GDM1 (cell line): ENCODE measurements around the gene NUDT15.
A peak's percentile ranks its signal among the peaks of the same experiment; 100 is the strongest.
"Not testable (repeated sequence)": the region's sequence is repeated elsewhere in the genome, so short reads cannot be mapped to it uniquely, and the experiment has no call there.

ENCODE experiments used
- DNase-seq: peaks from one replicate; lab custom pipeline; 2025; lab: John Stamatoyannopoulos, UW

NUDT15 gene

DNA sequence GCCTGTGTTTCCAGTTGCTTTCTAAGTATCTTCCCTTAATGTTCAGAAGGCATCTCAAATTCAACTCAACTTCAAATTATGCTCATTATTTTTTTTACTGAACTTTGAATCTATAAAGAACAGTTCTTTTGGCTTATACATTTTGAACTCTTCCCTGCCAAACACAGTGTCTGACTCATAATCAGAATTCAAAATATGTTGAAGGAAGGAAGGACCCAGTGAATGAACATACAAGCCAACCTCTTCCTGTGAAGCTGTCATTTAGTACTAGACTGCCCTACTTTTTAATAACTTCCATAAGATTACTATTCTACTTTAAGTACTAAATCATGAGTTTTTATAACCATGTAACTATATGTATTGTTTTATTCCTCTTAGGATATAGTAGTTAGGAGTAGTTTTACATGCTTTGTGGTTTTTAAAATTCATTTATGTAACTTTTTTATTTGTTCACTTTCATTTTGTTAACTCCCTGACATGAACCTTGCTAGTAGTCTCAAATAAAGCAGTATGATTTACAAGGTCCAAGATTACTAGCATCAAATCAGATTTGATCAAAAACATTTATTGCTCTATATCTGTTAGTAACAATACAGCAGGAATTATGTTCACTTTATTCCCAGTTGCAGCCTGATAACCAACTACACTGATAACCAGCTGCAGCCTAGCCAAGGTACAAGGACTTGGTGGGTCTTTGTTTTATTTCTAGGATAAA is 6.4 kb downstream of the NUDT15 start:
- DNase-seq, result no peak

DNA sequence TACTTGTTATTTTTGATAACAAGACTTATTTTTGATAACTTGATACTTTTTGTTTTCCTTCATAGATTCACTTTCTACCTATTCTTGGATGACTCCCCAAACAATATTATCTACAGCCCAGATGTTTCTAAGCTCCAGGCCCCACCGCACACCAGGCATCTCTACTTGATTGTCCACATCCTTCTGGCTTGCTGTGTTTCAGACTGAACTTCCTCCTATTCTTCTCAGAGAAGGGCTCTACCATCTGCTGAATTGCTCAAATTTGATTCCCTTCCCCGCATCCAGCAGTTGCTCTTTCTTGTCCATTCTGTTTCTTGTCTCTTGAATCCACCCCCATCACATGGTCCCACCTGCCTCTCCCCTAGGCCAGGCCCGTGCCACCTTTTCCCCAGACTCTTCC is 13.0 kb downstream of the NUDT15 start:
- no peak for DNase-seq

DNA sequence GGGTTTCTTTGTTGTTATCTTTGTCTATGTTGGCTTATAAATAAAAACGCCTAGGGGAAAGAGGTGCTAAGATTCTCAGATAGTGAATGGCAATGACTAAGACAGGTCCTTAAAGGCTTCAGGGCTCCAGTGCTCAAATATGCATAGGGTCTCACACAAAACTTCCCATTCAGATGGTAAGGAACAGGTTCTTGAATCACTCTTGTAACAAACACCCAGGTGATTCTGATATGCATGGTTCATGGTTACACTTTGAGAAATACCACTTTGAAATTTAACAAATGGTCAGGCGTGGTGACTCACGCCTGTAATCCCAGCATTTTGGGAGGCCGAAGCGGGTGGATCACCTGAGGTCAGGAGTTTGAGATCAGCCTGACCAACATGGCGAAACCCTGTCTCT is 17.1 kb downstream of the NUDT15 start:
- DNase-seq, result no peak

DNA sequence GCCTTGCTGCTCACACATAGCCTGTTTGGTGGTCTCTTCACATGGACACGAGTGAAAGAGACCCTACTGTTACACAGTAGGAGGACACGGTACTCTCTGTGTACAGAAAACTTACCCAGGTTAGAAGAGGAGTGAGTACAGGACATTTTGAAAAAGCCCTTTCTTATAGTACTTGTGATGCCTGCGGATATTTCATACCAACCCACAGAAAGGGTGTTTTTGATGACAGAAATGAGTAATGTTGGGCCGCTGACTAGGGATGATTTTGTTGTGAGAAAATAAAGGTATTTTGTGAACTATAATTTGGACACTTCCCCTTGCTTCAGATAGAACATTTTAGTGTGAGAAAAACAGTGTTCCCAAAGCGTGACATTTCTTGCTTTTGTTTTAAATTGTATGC is 18.2 kb downstream of the NUDT15 start:
- no peak for DNase-seq

DNA sequence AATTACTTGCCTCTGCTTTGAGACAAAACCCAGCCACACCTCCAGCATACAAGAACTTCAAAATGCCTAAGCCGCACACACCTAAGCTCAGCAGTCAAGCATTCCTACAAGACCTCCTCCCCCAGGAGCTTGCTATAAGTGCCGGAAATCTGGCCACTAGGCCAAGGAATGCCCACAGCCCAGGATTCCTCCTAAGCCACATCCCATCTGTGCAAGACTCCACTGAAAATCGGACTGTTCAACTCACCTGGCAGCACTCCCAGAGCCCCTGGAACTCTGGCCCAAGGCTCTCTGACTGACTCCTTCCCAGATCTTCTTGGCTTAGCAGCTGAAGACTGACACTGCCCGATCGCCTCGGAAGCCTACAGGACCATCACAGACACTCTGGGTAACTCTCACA is 21.0 kb downstream of the NUDT15 start:
- DNase-seq, result not testable (repeated sequence)

DNA sequence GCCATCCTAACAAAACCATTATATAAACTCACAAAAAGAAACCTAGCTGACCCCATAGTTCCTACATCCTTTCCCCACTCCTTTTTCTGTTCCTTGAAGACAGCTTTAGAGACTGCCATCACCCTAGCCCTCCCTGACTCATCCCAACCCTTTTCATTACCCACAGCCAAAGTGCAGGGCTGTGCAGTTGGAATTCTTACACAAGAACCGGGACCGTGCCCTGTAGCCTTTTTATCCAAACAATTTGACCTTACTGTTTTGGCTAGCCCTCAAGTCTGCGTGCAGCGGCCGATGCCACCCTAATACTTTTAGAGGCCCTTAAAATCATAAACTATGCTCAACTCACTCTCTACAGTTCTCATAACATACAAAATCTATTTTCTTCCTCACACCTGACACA is 22.4 kb downstream of the NUDT15 start:
- not testable (repeated sequence) for DNase-seq

DNA sequence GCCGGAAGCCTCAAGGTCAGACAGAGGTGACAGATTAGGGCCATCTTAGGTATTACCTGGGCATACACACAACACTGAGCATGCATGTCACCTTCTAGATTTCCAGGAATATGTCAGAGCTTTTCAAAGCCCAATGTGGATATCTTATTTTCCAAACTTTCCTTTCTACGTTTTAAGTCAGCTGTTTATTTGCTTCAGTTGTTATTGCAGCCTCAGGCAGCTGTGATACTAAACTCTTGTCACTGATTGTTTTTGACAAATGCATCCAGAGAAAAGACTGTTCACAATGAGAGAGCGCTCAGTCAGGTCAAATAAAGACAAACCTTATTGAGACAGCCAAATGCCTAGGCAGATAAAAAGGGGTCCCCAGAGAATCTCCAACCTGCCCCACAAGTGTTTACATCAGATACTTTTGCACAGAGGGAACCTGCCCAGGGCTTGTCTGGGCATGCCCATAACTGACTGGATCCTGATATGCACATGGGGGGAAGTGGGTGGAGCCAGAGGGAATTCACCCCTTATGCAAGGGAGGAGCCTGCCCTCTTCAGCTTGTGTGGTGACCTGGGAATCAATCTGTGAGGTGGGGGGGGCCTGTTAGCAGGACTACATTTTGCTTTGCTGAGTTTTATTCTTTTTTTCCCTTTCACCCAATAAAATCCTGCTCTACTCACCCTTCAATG is 28.9 kb downstream of the NUDT15 start:
- peak; percentile 71 for DNase-seq

DNA sequence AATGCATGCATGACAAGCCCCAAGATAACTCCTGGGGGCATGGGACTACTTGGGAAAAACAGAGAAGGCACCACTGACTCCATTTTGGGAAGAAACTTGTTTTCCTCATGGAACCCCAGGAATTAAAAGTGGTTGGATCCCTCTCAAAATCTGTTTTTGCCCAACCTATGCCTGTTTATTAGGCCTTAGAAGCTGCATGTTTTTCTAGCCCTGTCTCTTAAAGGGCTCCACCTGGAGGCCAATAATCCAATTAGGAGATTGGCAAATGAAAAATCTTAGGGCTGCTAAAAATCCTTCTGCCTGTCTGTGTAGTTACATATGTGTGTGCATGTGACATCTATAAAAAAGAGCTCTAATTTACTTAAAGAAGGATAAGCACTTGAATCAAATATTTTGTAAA is 30.5 kb downstream of the NUDT15 start:
- DNase-seq, result no peak

DNA sequence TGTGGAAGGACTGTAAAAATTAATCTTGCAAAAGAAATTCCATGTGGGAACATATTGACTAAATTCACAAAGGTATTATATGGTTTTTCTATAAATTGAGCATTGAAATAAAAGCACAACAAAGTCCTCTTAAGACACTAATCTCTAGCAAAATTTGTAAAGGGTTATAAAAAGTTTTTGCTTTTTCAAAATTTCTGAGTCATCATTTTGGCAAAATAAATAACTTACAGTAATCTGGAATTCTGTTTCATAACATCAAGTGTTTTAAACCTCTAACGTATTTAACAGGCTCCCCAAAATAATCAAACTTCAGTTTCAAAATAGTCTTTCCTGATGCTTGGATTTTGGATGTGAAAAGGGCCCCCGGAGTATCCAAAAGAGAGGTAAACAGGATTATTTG is 31.4 kb downstream of the NUDT15 start:
- no peak for DNase-seq

DNA sequence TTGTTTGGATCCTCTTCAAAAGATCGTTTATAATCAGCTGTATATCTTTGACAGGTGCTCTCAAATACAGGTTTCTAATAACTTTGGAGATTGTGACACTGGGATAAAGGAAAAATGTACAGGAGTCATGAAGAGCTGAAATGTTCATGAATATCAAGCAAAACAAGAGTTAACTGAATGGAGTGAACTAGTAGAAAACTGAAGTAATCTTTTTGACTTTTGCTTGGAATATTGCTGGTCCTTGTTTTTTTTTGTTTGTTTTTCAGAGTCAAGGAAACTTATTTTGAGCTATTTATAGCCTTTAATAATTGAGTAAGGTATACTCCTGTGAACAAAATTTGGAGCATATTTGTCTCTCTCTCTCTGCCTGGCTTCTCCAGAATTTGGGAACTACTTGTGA is 32.0 kb downstream of the NUDT15 start:
- no peak for DNase-seq

DNA sequence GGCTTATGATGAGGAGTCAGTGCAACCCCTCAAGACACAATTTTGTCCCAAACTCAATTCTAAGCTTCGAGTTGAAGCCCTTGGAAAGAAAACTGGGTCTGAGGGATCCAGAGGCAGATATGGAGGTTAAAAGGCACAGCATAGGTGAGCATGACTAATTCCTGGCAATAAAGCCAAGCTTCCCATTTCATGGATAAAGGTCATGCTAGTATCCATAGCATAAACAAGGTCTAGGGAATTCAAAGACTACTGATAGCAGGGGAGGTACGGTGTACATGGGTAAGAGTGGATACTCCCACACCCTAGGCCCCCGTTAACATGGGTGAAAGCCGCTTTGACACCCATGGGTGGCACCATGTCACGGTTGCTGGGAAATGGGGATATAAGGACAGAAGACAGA is 33.4 kb downstream of the NUDT15 start:
- DNase-seq, result no peak

DNA sequence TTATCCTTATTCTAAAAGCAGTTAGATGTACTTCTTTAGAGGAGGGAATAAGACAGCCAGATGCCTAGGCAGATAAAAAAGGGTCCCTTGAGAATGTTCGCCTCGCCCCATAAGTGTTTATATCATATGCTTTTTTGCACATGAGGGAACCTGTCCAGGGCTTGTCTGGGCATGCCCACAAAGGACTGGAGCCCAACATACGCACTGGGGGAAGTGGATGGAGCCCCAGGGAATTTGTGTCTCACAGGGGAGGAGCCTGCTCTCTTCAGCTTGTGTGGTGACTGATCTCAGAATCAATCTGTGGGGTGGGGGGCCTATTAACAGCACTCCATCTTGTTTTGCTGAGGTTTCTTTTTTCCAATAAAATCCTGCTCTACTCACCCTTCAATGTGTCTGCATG is 34.8 kb downstream of the NUDT15 start:
- no peak for DNase-seq

DNA sequence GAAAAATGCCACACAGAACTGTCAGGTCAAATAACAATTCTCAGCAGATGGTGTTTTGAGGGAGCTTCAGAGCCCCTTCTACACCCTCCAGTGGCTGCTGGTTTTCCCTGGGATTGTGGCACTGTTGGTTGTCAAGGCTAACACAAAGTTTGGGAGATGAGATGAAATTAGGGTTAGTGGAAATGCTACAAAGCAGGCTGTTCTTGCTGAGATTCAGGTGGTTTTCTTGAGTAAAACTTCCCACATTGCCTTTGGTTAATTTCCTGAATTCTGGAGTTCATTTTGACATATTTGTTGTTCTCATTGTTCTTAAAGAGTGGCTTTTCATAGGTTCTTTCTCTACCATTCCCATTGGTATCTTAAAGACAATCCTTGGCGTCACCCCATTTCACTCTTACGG is 35.3 kb downstream of the NUDT15 start:
- no peak for DNase-seq

DNA sequence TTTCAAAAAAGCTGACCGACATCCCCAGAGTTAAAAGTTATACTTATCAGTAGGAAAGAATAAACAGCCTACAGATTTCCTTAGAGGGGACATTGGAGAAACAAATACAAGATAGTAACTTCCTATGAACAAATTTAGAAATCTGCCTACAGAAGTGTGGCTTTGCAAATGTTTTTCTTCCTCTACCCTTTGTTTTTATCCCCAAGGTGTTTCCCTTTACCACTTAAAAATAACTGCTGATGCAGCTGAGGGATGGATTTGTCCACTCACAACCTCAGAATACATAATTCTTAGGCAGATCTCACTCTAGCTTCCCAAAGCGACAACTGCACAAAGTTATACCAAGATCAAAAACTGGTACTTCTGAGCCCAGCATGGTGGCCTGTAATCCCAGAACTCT is 36.5 kb downstream of the NUDT15 start:
- DNase-seq, result no peak

DNA sequence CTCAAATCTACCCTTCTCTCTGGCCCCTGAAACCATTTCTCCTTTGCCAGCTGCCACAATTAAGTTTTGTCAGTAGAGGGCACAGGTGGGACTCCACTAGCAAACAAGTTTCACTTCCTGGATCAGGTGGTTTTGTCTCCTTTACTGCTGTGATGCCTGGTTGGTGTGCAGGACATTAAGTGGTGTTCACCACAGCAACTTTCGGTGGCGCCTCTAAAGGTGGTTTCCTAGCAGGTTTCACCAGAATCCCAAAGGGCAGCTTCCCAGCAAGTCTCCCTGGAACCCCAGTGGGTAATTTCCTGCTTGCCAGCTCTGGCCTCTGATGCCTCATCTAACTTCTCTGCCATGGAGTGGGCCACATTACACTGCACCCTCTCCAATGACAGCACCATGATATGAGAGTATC is 40.7 kb downstream of the NUDT15 start:
- no peak for DNase-seq

DNA sequence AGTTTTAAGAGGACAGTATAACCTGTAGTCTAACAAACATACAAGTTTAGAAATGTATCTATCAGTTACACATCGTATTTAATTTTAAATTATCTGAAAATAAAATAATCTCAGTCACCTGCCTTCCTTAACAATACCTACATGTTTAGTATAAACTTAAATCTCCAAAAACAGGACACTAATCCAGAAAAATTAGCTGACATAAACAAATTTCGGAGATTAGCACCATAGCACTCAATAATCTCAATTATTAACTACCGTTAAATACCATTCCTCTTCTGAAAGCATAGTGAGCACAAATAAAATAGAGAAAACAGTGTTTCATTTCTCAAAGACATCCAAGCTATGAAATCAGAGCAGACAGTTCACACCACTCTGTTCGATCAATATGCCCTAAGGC is 44.2 kb downstream of the NUDT15 start:
- no peak for DNase-seq

DNA sequence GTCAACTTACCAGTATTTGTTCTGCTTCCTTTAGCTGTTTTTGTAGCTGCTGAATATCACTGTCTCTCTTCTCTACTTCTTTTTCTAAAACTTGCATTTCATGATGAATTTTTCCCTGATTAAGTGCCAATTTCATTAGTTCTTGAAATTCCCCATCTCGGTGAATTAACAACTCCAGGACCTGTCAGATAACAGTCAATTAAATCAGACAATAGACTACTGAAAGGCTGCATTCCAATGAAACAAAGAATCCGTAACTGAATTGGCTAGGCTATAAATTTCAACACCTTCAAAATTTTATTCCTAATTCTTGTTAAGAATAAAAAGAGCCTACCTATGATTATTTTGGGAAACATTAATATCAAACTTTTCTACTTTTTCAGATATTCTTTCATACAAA is 48.7 kb downstream of the NUDT15 start:
- DNase-seq, result no peak

DNA sequence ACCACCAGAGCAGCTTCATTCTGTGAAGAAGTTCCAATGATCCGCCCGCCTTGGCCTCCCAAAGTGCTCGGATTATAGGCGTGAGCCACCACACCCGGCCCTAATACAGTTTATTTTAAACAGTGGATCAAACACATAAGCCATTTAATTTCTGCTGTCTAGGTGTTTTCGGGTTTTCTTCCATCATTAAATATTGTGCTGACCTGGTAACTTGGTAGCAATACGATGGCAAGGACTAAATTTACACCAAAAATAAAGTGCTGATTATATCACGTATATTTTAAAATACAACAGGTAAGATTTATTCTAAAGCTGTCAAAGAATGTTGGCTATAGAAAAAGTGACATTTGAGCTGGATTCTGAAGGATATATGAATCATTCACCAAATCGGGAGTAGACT is 56.1 kb downstream of the NUDT15 start:
- no peak for DNase-seq

DNA sequence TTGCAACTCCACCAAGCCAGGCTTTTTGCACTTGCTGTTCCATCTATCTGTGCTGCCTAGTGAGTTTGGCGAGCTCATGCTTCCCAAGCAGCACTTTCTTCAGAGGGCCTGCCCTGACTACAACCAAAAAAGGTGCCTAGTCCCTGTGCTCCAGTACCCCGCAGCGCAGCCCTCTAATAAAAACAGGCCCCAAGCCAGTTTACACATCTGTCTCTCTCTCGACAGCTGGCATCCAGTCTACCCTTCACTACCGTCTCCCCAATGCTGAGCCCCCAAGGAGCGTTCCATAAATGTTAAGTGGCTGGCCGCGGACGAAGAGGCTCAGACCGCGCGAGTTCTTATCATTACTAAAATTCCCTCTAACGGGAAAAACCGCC is 56.9 kb downstream of the NUDT15 start:
- no peak for DNase-seq

DNA sequence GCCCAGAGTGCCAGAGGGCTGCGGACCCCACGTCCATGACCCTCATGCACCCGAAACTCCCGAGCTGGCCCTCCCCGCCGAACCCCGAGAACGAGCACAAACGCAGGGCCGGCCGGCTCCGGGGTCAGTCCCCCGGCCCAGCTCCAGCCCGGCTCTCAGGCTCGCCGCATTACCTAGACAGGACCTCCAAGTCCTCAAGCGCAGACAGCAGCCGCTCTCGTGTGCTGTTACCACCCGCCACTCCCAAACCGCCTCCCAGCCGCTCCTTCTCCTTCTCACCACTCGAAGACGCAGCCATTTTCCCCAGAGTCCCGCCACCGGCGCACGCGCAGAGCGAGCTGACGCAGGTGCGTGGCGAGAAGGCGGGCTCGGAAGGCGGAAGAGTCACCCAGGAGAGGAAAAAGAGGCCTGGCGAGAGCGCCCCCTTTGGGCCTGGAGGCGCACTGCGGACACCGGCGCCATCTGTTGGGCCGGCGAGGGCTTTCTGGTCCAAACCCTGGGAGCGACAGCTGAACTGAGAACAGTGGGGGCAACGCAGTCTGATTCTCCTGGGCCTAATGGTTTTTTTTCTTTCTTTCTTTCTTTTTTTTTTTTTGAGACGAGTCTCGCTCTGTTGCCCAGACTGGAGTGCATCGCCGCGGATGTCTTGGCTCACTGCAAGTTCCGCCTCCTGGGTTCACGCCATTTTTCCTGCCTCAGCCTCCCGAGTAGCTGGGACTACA is 57.4 kb downstream of the NUDT15 start, which contains the start of gene MED4:
TSS of gene MED4 (minus strand) at position 324 of the 722 bp plus-strand sequence. CDS start at position 298, 26 bp downstream.
- peak; percentile 96 for DNase-seq

DNA sequence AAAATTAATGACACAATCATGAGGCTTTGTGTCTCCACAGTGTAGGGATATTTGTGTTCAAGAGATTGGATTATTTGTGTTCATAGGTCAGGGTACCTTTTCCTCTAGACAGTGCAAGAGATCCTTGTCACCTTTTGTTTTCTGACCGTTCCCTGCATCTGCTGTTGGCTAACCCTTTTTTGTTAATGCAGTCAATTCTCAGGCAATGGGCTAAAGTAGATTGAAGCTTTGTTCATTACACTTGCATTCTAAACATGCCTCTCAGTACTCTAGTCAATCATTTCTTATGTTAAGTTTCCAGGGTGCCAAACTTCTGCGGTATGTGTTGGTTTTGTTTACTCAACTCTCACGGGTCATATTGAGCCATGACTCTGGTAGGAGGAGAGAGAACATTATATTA is 59.1 kb downstream of the NUDT15 start:
- no peak for DNase-seq
